GM12891 (cell line): ENCODE measurements around the gene FUBP3.

ENCODE experiments used
- DNase-seq: peaks from one replicate; pipeline ENCODE4 v3.0.0; 2011; ENCODE audit warnings: low spot score; ENCODE audit not compliant: insufficient read length
- FAIRE-seq: peaks from 2 replicates; lab custom pipeline; 2011; peaks lifted over from hg19 to GRCh38; lab: Jason Lieb, UNC
- PAX5 ChIP-seq: IDR thresholded peaks from 2 replicates; pipeline ENCODE4 v1.6.1; 2011; ENCODE audit warnings: low read length, moderate library complexity, mild to moderate bottlenecking; ENCODE audit not compliant: insufficient read depth, severe bottlenecking
- POLR2A ChIP-seq: IDR thresholded peaks from 2 replicates; pipeline ENCODE4 v1.6.1; 2011; ENCODE audit warnings: low read depth, low read length, control low read depth
- POLR2AphosphoS5 ChIP-seq: IDR thresholded peaks from 2 replicates; pipeline ENCODE4 v1.6.1; 2011; ENCODE audit warnings: low read depth, low read length, control low read depth
- POU2F2 ChIP-seq: IDR thresholded peaks from 2 replicates; pipeline ENCODE4 v1.6.1; 2011; ENCODE audit warnings: low read depth, mild to moderate bottlenecking, control low read depth, low read length, moderate library complexity
- SPI1 ChIP-seq: IDR thresholded peaks from 2 replicates; pipeline ENCODE4 v1.6.1; 2011; ENCODE audit warnings: low read depth, low read length, control low read depth
- TAF1 ChIP-seq: IDR thresholded peaks from 2 replicates; pipeline ENCODE4 v1.6.1; 2011; ENCODE audit warnings: low read depth, low read length, control low read depth

The FUBP3 gene

DNA sequence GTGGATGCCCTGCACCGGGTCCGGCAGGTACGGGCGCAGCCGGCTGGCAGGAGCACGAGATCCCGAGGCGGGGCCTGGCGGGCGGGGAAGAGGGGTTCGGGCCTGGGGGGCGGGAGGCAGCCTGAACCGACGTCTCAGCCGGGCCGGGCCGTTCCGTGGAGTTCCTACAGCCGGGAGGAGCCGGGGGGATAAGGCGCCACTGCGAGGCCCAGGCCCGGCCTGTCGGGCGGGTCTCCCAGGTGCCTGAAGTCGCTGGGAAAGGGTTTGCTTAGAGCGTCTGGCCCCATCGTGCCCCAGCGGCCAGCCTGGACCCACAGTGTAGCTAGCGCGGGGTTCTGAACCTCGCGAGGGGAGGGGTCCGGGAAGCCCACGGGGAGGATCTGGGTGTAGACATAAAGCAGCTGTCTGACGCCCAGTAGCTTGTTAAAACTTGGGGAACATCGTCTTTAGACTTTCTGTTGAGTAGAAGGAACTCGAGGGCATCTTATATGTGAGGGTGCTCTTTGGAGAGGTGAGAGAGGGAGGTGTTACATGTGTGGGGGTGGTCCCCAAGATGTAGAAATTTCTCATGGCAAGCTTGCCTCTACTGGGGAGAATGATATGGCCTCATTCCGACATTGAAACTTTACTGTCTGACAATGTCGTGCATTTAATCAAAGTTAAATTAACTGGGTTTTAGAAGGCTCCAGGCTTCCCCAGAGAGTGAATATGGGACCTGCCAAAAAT is 524 bp downstream of the FUBP3 start:
- TF ChIP-seq PAX5: no peak
- TF ChIP-seq POLR2A: no peak
- no peak for TF ChIP-seq POLR2AphosphoS5
- no peak for TF ChIP-seq SPI1
- no peak for TF ChIP-seq TAF1
- no peak for TF ChIP-seq POU2F2
- FAIRE-seq (no peak), DNase-seq (no peak)

DNA sequence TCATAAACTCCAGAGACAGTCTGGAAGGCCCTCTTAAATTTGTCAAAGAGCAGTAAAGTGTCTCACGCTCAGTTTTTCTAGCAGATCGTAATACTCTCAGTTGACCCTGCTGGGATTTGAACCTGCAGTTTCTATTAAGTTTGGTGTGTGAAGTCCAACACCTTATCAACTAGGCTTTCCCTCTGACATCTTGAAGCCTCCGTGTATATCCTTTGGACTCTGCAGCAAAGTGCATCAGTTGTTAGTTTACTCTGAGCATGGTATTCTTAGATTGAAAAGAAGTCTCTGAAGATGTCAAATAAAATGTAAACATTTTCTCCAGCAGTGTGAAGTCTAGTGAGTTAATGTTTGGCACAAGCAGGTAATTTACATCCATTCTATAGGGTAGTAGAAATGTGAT is 2.4 kb downstream of the FUBP3 start:
- TF ChIP-seq TAF1: no peak
- TF ChIP-seq SPI1: no peak
- TF ChIP-seq PAX5: no peak
- no peak for TF ChIP-seq POLR2AphosphoS5
- no peak for TF ChIP-seq POU2F2
- TF ChIP-seq POLR2A: no peak
- DNase-seq: no peak
- no peak for FAIRE-seq

GRCh38 chr9:130583271-130583670 is 3.9 kb downstream of the FUBP3 start:
- no peak for DNase-seq
- FAIRE-seq: no peak
- TF ChIP-seq POLR2A (no peak), TAF1 (no peak), PAX5 (no peak), POU2F2 (no peak), SPI1 (no peak), POLR2AphosphoS5 (no peak)

DNA sequence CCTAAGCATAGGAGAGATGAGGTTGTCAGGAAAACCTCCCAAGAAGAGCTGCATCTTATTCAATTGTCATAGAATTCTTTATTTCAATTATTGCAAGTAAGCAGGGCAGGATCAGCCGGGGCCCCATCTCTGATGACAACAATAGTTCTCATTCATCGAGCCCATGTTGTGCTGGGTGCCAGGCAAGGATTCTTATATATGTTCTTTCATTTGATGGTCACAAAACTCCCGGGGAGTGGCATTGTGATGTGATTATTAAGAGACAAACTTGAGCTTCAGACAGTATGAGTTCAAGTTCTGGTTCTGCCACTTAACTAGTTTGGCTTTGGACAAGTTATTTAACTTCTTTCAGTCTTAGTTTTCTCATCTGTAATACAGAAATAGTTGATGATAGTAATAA is 8.5 kb downstream of the FUBP3 start:
- DNase-seq: no peak
- FAIRE-seq: no peak
- TF ChIP-seq POU2F2 (no peak), SPI1 (no peak)

DNA sequence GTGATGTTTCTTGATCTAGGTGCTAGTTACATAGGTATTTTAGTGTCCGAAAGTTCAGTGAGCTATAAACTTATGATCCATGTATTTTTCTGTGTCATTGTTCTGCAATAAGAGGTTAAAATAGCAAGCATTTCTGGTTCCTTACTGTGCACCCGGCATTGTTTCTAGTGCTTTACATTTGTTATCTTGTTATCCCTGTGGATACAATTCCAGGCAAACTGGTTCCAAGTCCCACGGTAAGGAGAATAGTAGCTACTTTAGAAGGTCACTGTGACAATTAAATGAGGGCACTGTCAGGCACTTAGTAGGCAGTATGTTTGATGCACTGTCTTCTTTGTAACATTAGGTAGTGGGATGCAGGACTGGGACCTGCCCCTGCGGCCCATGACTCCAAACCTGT is 9.0 kb downstream of the FUBP3 start:
- DNase-seq: no peak
- TF ChIP-seq POU2F2 (no peak), POLR2AphosphoS5 (no peak), SPI1 (no peak), PAX5 (no peak), TAF1 (no peak), POLR2A (no peak)
- no peak for FAIRE-seq

DNA sequence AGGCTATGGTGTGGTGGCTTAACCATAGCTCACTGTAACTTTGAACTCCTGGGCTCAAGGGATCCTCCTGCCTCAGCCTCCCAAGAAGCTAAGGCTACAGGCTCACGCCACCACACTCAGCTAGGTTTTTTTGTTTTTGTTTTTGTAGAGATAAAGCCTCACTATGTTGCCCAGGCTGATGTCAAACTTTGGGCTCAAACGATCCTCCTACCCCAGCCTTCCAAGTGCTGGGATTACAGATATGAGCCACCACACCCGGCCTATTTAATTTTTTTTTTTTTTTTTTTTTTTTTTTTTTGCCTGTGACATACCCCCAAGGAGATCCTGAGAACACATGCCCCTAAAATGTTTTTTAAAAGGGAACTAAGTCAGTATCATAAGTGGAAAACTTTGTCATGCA is 10.4 kb downstream of the FUBP3 start:
- TF ChIP-seq TAF1 (no peak), POU2F2 (no peak), POLR2A (no peak), SPI1 (no peak), PAX5 (no peak), POLR2AphosphoS5 (no peak)
- FAIRE-seq (no peak), DNase-seq (no peak)

GRCh38 chr9:130590305-130590704 is 10.9 kb downstream of the FUBP3 start:
- no peak for TF ChIP-seq PAX5
- TF ChIP-seq POLR2A: no peak
- no peak for TF ChIP-seq POU2F2
- TF ChIP-seq SPI1: no peak
- no peak for TF ChIP-seq POLR2AphosphoS5
- TF ChIP-seq TAF1: no peak
- DNase-seq: no peak
- no peak for FAIRE-seq

DNA sequence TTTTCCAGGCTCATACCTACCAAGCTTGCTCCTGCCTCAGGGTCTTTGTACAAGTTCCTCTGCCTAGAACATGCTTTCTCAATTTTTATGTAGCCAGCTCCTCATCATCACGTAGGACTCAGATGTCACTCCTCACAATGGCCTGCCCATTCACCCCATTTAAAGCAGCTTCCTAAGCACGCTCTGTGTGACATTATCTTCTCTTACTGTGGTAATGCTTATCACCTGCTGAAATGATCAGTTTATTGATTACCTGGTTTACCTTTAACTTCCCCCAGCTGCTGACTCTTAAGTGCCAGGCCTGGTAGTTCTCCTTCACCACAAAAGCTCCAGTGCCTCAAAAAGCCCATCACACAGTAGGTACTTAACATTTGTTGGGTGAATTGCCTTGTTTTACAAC is 13.6 kb downstream of the FUBP3 start:
- DNase-seq (no peak), FAIRE-seq (no peak)
- TF ChIP-seq POLR2AphosphoS5 (no peak), PAX5 (no peak), SPI1 (no peak), TAF1 (no peak)

- TF ChIP-seq SPI1: no peak
- TF ChIP-seq POU2F2: no peak
- no peak for TF ChIP-seq TAF1
- TF ChIP-seq PAX5: no peak
- no peak for TF ChIP-seq POLR2AphosphoS5
- no peak for TF ChIP-seq POLR2A
- DNase-seq: no peak
- FAIRE-seq: no peak
Observed at GRCh38 chr9:130597228-130597627, 17.9 kb downstream of the FUBP3 start.

DNA sequence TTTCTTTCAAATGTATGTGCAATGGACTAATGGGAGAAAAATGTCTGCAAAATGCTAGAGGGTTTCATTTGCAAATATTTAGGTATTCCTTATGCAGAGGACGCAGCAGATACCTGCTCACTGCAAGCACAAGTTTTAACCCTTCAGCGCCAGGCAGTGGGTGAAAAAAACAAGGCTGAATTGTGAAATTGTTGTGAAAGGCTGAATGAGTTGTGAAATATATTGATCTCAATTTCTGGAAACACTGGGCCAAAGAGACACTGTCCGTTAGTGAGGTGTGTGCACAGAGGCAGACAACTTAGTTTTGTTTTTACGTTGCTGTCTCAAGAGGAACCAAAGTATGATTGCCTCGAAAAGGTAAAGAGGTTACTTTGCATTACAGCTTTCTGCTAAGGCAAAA is 18.8 kb downstream of the FUBP3 start:
- FAIRE-seq (no peak), DNase-seq (no peak)
- TF ChIP-seq POLR2AphosphoS5 (no peak), SPI1 (no peak), POLR2A (no peak), PAX5 (no peak), POU2F2 (no peak), TAF1 (no peak)
